Smooth muscle cell (in vitro differentiated cells): ENCODE results near the gene GNA12. TPM values are rescaled to one million over a fixed set of nuclear protein-coding genes. Genes with fewer than 3 reads are reported as not detected.

Experiments used
- DNase-seq: peaks from one replicate; lab custom pipeline; 2025; ENCODE audit not compliant: unreplicated experiment; lab: John Stamatoyannopoulos, UW
- H2AFZ ChIP-seq: fragments of 200-600 bp; sonication (generic); 2 replicates; pipeline ENCODE4 v1.6.0; 2016; ENCODE audit warnings: antibody characterized with exemption, low read depth, mild to moderate bottlenecking
- H3F3A ChIP-seq: fragments of 200-600 bp; sonication (generic); 2 replicates; pipeline ENCODE4 v1.6.0; 2017; ENCODE audit warnings: antibody characterized with exemption, low read depth
- H3K27ac ChIP-seq: fragments of 200-600 bp; sonication (generic); 2 replicates; pipeline ENCODE4 v1.5.1; 2016; ENCODE audit warnings: low read depth, mild to moderate bottlenecking
- H3K27me3 ChIP-seq: fragments of 200-600 bp; sonication (generic); 2 replicates; pipeline ENCODE4 v1.6.1; 2016; ENCODE audit warnings: low read depth, mild to moderate bottlenecking
- H3K36me3 ChIP-seq: fragments of 200-600 bp; sonication (generic); 2 replicates; pipeline ENCODE4 v1.5.1; 2016; ENCODE audit warnings: low read depth
- H3K4me1 ChIP-seq: fragments of 200-600 bp; sonication (generic); 2 replicates; pipeline ENCODE4 v1.5.1; 2016; ENCODE audit warnings: low read depth
- H3K4me2 ChIP-seq: fragments of 200-600 bp; sonication (generic); 2 replicates; pipeline ENCODE4 v1.6.0; 2016; ENCODE audit warnings: mild to moderate bottlenecking
- H3K4me3 ChIP-seq: fragments of 200-600 bp; sonication (generic); 2 replicates; pipeline ENCODE4 v1.5.1; 2016; ENCODE audit warnings: mild to moderate bottlenecking
- H3K79me2 ChIP-seq: fragments of 200-600 bp; sonication (generic); 2 replicates; pipeline ENCODE4 v1.6.0; 2016; ENCODE audit warnings: low read depth, mild to moderate bottlenecking
- H3K9ac ChIP-seq: fragments of 200-600 bp; sonication (generic); 2 replicates; pipeline ENCODE4 v1.6.0; 2016; ENCODE audit warnings: low read depth
- H3K9me3 ChIP-seq: fragments of 200-600 bp; sonication (generic); replicated peaks from 2 replicates; pipeline ENCODE4 v1.5.1; 2016; ENCODE audit warnings: low read depth
- H4K20me1 ChIP-seq: fragments of 200-600 bp; sonication (generic); 2 replicates; pipeline ENCODE4 v1.6.0; 2016; ENCODE audit warnings: low read depth
- WGBS: methylation state at CpG from one replicate; pipeline ENCODE4 v1.1.7; 2016; ENCODE audit warnings: low lambda C conversion rate; 5-methylcytosine and 5-hydroxymethylcytosine counted together
- polyA plus RNA-seq: library from polyadenylated mRNA; unstranded; fragments of >200 nt; fragmentation: Nextera tagmentation; extraction: Ambion mirVana; gene quantifications from 2 replicates; pipeline ENCODE4 v1.2.1, GENCODE V29; 2016
- total RNA-seq: library from RNA; depleted of rRNA; stranded (reverse); fragments of >200 nt; gene quantifications from 2 replicates; pipeline ENCODE4 v1.2.3, GENCODE V29; 2014
- TF ChIP-seq, protein P1 (sequence below): fragments of 200-600 bp; sonication (generic); IDR thresholded peaks from 2 replicates; pipeline ENCODE4 v1.5.1; 2017; ENCODE audit warnings: borderline replicate concordance, mild to moderate bottlenecking, antibody characterized with exemption; ENCODE audit not compliant: insufficient read depth, poor library complexity, severe bottlenecking

GNA12 gene
- total and polyA plus RNA-seq, 2 experiments from 2014 or later: 20.3 to 34.7 TPM

DNA sequence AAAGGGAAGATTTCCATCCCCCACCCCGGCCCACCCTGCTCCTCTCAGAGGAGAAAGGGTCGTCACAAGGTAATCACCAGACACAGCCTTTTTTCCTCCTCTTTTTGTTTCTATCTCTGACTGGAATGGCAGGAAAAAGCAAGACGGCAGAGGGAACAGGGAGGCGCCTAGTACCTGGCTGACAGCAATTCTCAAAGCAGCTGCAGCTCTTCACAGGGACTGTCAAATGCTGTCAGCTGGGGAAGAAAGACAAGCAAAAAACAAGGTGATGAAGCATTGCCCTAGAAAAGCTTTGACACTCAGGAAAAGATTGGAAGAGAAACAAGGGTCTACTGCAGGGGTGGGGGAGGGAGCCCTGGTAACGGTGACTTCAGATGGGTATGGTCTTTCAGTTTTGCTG is 52.7 kb downstream of the GNA12 start:
- peaks cover 8% of the 10 kb centered on the region for H3F3A ChIP-seq
- peaks cover 18% of the 10 kb centered on the region for H3K79me2 ChIP-seq
- peaks cover 6% of the 10 kb centered on the region for H3K36me3 ChIP-seq
- no peak overlapping the region for H3K9ac ChIP-seq
- TF ChIP-seq, protein P1, sequence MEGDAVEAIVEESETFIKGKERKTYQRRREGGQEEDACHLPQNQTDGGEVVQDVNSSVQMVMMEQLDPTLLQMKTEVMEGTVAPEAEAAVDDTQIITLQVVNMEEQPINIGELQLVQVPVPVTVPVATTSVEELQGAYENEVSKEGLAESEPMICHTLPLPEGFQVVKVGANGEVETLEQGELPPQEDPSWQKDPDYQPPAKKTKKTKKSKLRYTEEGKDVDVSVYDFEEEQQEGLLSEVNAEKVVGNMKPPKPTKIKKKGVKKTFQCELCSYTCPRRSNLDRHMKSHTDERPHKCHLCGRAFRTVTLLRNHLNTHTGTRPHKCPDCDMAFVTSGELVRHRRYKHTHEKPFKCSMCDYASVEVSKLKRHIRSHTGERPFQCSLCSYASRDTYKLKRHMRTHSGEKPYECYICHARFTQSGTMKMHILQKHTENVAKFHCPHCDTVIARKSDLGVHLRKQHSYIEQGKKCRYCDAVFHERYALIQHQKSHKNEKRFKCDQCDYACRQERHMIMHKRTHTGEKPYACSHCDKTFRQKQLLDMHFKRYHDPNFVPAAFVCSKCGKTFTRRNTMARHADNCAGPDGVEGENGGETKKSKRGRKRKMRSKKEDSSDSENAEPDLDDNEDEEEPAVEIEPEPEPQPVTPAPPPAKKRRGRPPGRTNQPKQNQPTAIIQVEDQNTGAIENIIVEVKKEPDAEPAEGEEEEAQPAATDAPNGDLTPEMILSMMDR: no peak
- H3K4me2 ChIP-seq: no peak overlapping the region
- peaks cover 44% of the 10 kb centered on the region for H4K20me1 ChIP-seq
- WGBS: 84% methylated on average over 5 of the region's 5 CpGs
- H3K4me1 ChIP-seq: no peaks in the 10 kb centered on the region
- H3K4me3 ChIP-seq: no peak overlapping the region
- no peaks in the 10 kb centered on the region for H3K9me3 ChIP-seq
- no peak for DNase-seq
- no peaks in the 10 kb centered on the region for H3K27me3 ChIP-seq
- H3K27ac ChIP-seq: no peak overlapping the region
- H2AFZ ChIP-seq: no peak overlapping the region

DNA sequence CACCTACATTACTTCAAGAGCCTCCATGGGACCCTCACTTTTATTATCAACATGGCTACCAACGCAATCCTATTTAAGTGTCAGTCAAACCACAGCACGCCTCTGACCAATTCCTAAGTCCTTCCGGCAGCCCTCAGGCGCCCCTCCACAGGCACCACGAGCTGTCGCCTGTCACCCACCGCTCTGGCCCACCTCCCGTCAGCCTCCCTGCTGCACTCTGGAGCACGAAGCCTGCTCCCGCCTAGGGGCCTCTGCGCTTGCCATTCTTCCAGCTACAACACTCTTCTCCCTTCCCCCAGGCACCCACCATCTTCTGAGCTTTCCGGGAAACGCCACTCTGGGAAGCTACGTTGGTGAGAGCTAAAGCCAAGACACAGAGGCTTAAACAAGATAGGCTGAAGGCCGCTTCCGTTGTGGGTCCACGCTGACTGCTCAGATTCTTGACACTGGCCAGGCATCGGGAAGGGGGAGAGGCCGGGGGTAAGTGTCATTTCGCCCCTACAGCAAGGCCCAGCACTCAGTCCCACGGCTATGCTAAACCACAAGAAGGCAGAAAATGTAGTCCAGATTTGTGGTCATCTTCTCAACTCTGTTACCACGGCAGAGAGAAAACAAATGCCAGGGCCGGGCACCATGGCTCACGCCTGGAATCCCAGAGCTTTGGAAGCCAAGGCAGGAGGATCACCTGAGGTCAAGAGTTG is 56.7 kb downstream of the GNA12 start:
- WGBS: 40% methylated on average over 24 of the region's 24 CpGs
- no peak for DNase-seq
- no peaks in the 10 kb centered on the region for H3K4me1 ChIP-seq
- H3K4me2 ChIP-seq: peak overlapping the region; percentile 45
- H2AFZ ChIP-seq: no peak overlapping the region
- H3K79me2 ChIP-seq: peaks cover 32% of the 10 kb centered on the region
- H3K36me3 ChIP-seq: no peaks in the 10 kb centered on the region
- peak overlapping the region; percentile 82 for H3K9ac ChIP-seq
- H4K20me1 ChIP-seq: peaks cover 34% of the 10 kb centered on the region
- peak overlapping the region; percentile 96 for H3K27ac ChIP-seq
- no peak overlapping the region for H3K4me3 ChIP-seq
- TF ChIP-seq, protein P1: no peak
- no peaks in the 10 kb centered on the region for H3K9me3 ChIP-seq
- H3F3A ChIP-seq: peaks cover 17% of the 10 kb centered on the region
- H3K27me3 ChIP-seq: no peaks in the 10 kb centered on the region

DNA sequence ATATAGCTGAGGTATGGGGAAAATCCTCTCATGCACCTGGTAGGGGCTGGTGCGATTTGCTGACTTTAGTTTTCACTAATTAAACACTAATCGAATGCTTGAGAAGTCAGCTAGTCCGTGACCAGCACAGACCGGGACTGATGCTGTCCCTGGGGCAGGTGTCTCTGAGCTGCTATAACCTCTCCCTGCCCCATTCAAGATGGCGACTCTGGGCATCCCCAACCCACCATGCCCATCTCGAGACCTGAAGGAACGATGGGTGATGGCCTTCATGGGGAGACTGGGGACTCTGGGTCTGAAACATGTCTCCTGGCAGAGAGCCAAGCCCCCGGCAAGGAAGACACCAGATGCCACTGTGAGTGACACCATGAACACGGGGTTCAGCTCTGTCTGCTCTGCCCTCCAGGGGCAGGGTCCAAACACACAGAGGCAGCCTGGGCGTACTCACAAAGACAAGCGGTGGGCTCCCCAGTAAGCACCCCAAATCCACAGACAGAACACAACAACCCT is 57.4 kb downstream of the GNA12 start:
- peaks cover 17% of the 10 kb centered on the region for H3F3A ChIP-seq
- peaks cover 28% of the 10 kb centered on the region for H4K20me1 ChIP-seq
- peak overlapping the region; percentile 96 for H3K27ac ChIP-seq
- no peak overlapping the region for H3K4me3 ChIP-seq
- no peak overlapping the region for H2AFZ ChIP-seq
- no peaks in the 10 kb centered on the region for H3K4me1 ChIP-seq
- no peak overlapping the region for H3K4me2 ChIP-seq
- TF ChIP-seq, protein P1: no peak
- H3K9ac ChIP-seq: peak overlapping the region; percentile 82
- WGBS: 99% methylated on average over 11 of the region's 11 CpGs
- H3K9me3 ChIP-seq: no peaks in the 10 kb centered on the region
- peaks cover 40% of the 10 kb centered on the region for H3K79me2 ChIP-seq
- H3K27me3 ChIP-seq: no peaks in the 10 kb centered on the region
- no peak for DNase-seq
- H3K36me3 ChIP-seq: no peaks in the 10 kb centered on the region

DNA sequence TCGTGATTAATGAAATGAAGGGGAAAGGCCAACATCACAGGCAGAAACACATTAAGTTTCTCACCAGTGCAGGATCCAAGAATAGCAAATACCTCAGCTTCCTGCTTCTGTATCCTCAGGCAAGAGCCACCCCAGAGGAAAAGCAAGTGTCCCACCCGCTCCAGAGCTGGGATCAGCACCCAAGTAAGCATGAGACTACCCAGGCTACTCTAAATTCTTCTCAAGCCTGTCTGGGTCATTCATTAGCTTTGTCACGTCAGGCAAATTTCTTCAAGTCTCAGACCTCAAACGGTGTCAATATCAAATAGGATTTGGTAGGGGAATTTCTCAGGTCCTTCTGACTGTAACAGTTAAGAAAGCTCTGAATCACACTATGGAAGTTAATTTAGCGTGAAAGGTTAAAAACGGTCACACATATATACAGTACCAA is 59.0 kb downstream of the GNA12 start:
- H3K4me1 ChIP-seq: no peaks in the 10 kb centered on the region
- peaks cover 54% of the 10 kb centered on the region for H3K79me2 ChIP-seq

More for the DNA sequence above, 59.0 kb downstream of the GNA12 start:
- no peak overlapping the region for H3K4me3 ChIP-seq
- H3K36me3 ChIP-seq: no peaks in the 10 kb centered on the region
- peaks cover 17% of the 10 kb centered on the region for H3F3A ChIP-seq
- WGBS: 49% methylated on average over 6 of the region's 6 CpGs
- H3K4me2 ChIP-seq: peak overlapping the region; percentile 9
- H3K27me3 ChIP-seq: no peaks in the 10 kb centered on the region
- H3K27ac ChIP-seq: peak overlapping the region; percentile 96
- H3K9ac ChIP-seq: peak overlapping the region; percentile 7
- H2AFZ ChIP-seq: no peak overlapping the region
- TF ChIP-seq, protein P1: no peak
- no peaks in the 10 kb centered on the region for H3K9me3 ChIP-seq
- peaks cover 12% of the 10 kb centered on the region for H4K20me1 ChIP-seq
- DNase-seq: no peak
